HG03354 (cell line): ENCODE results near the gene ABCC1.
"Not testable (repeated sequence)": the region's sequence is repeated elsewhere in the genome, so short reads cannot be mapped to it uniquely, and the experiment has no call there.

Source experiments
- ATAC-seq: cut with Tn5 transposase; IDR thresholded peaks from one replicate; pipeline ENCODE4 v1.9.1; 2021; ENCODE audit warnings: mild to moderate bottlenecking; ENCODE audit not compliant: unreplicated experiment, poor library complexity, severe bottlenecking

The ABCC1 gene

GRCh38 chr16:16161840-16162239 is 212.4 kb downstream of the ABCC1 start:
- not testable (repeated sequence) for ATAC-seq

GRCh38 chr16:16162591-16162990 is 213.2 kb downstream of the ABCC1 start:
- no peak for ATAC-seq

GRCh38 chr16:16163109-16163508 is 213.7 kb downstream of the ABCC1 start:
- ATAC-seq = no peak

GRCh38 chr16:16163571-16163970 is 214.2 kb downstream of the ABCC1 start:
- no peak for ATAC-seq

- ATAC-seq = no peak
These were observed 214.8 kb downstream of the ABCC1 start for GRCh38 chr16:16164243-16164642.

GRCh38 chr16:16166085-16166484 is 216.7 kb downstream of the ABCC1 start:
- ATAC-seq = no peak

- no peak for ATAC-seq
These were observed 217.5 kb downstream of the ABCC1 start for GRCh38 chr16:16166949-16167348.

GRCh38 chr16:16167927-16168326 is 218.5 kb downstream of the ABCC1 start:
- ATAC-seq = no peak

- ATAC-seq = no peak
These were observed 219.0 kb downstream of the ABCC1 start for GRCh38 chr16:16168431-16168830.

- no peak for ATAC-seq
These were observed 220.2 kb downstream of the ABCC1 start for GRCh38 chr16:16169615-16170014.

GRCh38 chr16:16171332-16171919 is 222.0 kb downstream of the ABCC1 start:
- no peak for ATAC-seq

- no peak for ATAC-seq
These were observed 223.6 kb downstream of the ABCC1 start for GRCh38 chr16:16172991-16173390.

- no peak for ATAC-seq
These were observed 225.9 kb downstream of the ABCC1 start for GRCh38 chr16:16175296-16175695.

GRCh38 chr16:16176328-16176727 is 226.9 kb downstream of the ABCC1 start:
- ATAC-seq = no peak

GRCh38 chr16:16178455-16179162 is 229.2 kb downstream of the ABCC1 start:
- ATAC-seq = no peak

- not testable (repeated sequence) for ATAC-seq
These were observed 232.3 kb downstream of the ABCC1 start for GRCh38 chr16:16181748-16182147.

- ATAC-seq = no peak
These were observed 233.5 kb downstream of the ABCC1 start for GRCh38 chr16:16182918-16183317.

- ATAC-seq = no peak
These were observed 234.1 kb downstream of the ABCC1 start for GRCh38 chr16:16183562-16183961.

GRCh38 chr16:16184594-16184993 is 235.2 kb downstream of the ABCC1 start:
- ATAC-seq = no peak

- no peak for ATAC-seq
These were observed 235.7 kb downstream of the ABCC1 start for GRCh38 chr16:16185095-16185494.

GRCh38 chr16:16186820-16187219 is 237.4 kb downstream of the ABCC1 start:
- no peak for ATAC-seq

- no peak for ATAC-seq
These were observed 239.4 kb downstream of the ABCC1 start for GRCh38 chr16:16188827-16189226.
